Fibroblast of pulmonary artery (primary cell): Measurements from ENCODE around the gene SLC35G1.

Source experiments
- DNase-seq: peaks from one replicate; pipeline ENCODE4 v3.0.0-alpha.2; 2010; ENCODE audit warnings: low read depth
- H3K4me3 ChIP-seq: replicated peaks from 2 replicates; pipeline ENCODE4 v1.5.1; 2011; ENCODE audit warnings: low read depth, mild to moderate bottlenecking, control low read depth, low read length, moderate library complexity
- CTCF ChIP-seq: IDR thresholded peaks from 2 replicates; pipeline ENCODE4 v1.5.1; 2011; ENCODE audit warnings: mild to moderate bottlenecking, control low read depth, low read length, inconsistent platforms; ENCODE audit errors: missing control alignments

Gene SLC35G1, protein sequence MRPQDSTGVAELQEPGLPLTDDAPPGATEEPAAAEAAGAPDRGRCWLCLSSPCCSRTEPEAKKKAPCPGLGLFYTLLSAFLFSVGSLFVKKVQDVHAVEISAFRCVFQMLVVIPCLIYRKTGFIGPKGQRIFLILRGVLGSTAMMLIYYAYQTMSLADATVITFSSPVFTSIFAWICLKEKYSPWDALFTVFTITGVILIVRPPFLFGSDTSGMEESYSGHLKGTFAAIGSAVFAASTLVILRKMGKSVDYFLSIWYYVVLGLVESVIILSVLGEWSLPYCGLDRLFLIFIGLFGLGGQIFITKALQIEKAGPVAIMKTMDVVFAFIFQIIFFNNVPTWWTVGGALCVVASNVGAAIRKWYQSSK

GRCh38 chr10:93893646-93894515 lies at the start of gene SLC35G1:
Gene SLC35G1, plus strand, starts transcription at chr10:93893978. Its CDS starts 56 bp downstream, at chr10:93894034.
- peak within 1 kb of the TSS; percentile 75 for H3K4me3 ChIP-seq
- TF ChIP-seq CTCF: no peak
- peak; percentile 68 for DNase-seq

GRCh38 chr10:93844979-93845626 lies 48.7 kb upstream of the SLC35G1 start:
- no peak for TF ChIP-seq CTCF
- no peak overlapping the region for H3K4me3 ChIP-seq
- no peak for DNase-seq

DNA sequence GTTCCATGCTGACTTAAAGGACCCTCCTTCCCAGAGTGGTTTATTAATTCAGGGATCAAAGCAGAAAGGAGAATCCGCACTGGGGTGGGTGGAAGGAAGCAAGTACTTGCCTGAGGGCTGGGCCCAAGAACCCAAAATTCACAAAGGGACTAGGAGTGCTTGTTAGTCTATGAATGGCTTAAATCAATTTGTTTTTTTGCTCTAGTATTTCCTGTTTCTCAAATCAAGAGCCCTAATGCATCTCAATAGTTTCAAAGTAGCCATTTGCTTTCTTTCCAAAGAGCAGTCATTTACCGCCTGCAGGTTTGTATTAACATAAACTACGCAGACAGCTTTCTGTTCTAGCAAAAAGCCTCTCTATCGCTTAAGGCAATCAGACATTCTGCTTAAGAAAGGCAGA lies 44.2 kb upstream of the SLC35G1 start:
- H3K4me3 ChIP-seq: no peak overlapping the region
- no peak for DNase-seq
- TF ChIP-seq CTCF: no peak

DNA sequence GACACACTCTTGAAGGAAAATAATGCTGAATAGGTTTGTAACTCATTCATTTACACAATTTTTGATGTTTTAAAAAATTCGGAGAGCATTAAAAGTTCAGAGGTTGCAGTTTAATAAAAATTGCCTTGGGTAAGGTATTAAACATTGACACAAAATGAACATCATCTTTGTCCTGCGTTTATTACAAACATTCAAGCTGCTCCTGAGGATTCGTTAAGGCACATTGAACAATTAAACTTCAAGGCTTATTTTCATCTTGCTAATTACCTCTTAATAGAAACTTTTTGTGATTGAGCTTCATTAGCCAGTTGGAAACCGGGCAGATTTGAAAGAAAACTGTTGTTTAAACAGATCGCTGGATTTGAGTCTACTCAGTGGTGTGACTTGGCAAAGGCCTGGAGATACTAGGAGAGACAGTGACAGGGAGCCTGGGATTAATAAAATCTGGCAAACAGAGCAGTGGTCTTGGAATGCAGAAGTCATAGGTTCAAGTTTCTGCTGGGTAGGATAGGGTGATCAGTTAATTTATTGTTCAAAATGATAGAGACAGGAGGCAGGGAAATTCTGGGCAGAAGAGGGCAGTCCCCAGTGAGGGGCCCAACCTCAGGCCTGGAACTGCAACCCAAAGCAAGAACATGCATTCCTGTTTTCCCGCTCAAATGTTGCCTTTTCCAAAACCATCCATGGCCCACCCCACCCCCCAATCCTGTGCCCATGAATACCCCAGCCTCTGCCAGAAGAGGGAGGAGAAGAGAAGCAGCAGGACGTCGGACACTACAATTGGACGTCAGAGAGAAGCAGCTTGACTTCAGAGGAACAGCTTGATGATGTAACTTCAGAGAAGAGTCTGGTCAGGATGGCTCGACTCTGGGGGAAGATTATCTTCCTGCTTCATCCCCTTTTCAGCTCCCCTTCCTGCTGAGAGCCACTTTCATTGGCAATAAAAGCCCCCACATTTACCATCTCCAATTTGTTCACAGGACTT lies 43.5 kb upstream of the SLC35G1 start:
- no peak for TF ChIP-seq CTCF
- DNase-seq: no peak
- H3K4me3 ChIP-seq: no peak overlapping the region

DNA sequence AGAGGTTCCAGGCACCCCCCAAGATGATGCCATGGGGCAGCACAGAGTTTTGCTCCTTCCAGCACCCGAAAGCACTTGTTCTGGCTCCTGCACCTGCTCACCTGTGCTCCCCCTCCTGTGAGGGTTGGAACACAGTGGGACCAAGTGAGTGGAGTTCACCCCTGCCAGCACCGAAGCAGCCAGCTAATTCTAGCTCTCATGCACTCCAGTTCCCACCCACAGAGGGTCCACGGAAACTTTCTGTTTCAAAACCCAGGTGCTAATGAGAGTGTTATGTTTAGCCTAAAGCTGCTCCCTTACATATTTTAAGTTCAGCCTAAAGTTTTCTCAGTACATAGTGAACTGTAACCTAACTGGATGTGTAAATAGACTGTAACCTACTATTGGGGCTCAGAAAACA lies 42.6 kb upstream of the SLC35G1 start:
- TF ChIP-seq CTCF: no peak
- no peak for DNase-seq
- H3K4me3 ChIP-seq: no peak overlapping the region
